Measurements from ENCODE around the gene FRK.

DNA sequence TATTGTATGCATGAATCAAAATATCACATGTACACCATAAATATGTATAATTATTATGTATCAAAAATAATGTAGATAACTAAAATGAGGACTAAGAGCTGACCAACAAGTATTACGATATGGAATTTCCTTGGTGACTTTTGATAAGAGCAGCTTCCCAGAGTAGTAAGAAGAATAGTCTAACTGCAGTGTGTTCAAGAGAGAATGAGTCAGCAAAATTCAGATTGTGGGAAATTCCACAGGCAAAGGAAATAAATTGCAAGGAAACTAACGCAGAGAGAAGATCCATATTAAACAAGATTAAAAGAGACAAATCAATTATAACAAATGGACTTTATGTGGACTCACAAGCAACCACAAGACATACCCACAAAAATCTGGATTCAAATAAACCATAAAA is 26.4 kb downstream of the FRK start:
- TF ChIP-seq, protein P1, sequence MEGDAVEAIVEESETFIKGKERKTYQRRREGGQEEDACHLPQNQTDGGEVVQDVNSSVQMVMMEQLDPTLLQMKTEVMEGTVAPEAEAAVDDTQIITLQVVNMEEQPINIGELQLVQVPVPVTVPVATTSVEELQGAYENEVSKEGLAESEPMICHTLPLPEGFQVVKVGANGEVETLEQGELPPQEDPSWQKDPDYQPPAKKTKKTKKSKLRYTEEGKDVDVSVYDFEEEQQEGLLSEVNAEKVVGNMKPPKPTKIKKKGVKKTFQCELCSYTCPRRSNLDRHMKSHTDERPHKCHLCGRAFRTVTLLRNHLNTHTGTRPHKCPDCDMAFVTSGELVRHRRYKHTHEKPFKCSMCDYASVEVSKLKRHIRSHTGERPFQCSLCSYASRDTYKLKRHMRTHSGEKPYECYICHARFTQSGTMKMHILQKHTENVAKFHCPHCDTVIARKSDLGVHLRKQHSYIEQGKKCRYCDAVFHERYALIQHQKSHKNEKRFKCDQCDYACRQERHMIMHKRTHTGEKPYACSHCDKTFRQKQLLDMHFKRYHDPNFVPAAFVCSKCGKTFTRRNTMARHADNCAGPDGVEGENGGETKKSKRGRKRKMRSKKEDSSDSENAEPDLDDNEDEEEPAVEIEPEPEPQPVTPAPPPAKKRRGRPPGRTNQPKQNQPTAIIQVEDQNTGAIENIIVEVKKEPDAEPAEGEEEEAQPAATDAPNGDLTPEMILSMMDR (conservative IDR thresholded peaks at IDR 0.05), result no peak
- TF ChIP-seq EZH2 (IDR thresholded peaks at IDR 0.05; ENCODE audit: low read depth), result no peak
